Common myeloid progenitor, CD34-positive (primary cell): ENCODE results near the gene DTNBP1.

Experiments
- CTCF ChIA-PET: fragments of 350-600 bp; sonication (Branson Sonifier 250); formaldehyde crosslinking; loops from one replicate; lab custom pipeline; 2021; ENCODE audit warnings: antibody characterized with exemption; lab: Charles Lee
- POLR2A ChIA-PET: fragments of 350-600 bp; sonication (Branson Sonifier 250); formaldehyde crosslinking; loops from one replicate; lab custom pipeline; 2021; ENCODE audit warnings: antibody characterized with exemption; lab: Charles Lee
- DNase-seq, 3 donors: peaks; one replicate each; pipeline versions ENCODE4 v3.0.0 to v3.0.0-alpha.2; 2013
- H3K27ac ChIP-seq, 2 experiments: 1 replicate in 1 of 2; 2 replicates in 1 of 2; pipeline ENCODE4 v1.7.0; 2013; ENCODE audit warnings: inconsistent platforms in 2 of 2, low read length in 2 of 2, mild to moderate bottlenecking in 2 of 2, low read depth in 1 of 2, moderate library complexity in 1 of 2; ENCODE audit not compliant: severe bottlenecking in 2 of 2, insufficient read depth in 1 of 2, poor library complexity in 1 of 2
- H3K27me3 ChIP-seq, 5 experiments: replicated peaks in 2 of 5; 1 replicate in 3 of 5; 2 replicates in 2 of 5; pipeline versions ENCODE4 v1.6.1 to v1.7.0; 2013; ENCODE audit warnings: low read length in 4 of 5, mild to moderate bottlenecking in 2 of 5, moderate library complexity in 2 of 5, inconsistent platforms in 1 of 5; ENCODE audit not compliant: insufficient read depth in 5 of 5, control insufficient read depth in 4 of 5
- H3K36me3 ChIP-seq, 4 experiments: 1 replicate in 2 of 4; 2 replicates in 2 of 4; pipeline versions ENCODE4 v1.6.1 to v1.7.0; 2013; ENCODE audit warnings: low read length in 3 of 4, control low read depth in 1 of 4, mild to moderate bottlenecking in 1 of 4; ENCODE audit not compliant: control insufficient read depth in 4 of 4, insufficient read depth in 4 of 4
- H3K4me1 ChIP-seq, 4 experiments: 1 replicate in 3 of 4; 2 replicates in 1 of 4; pipeline versions ENCODE4 v1.6.1 to v1.7.1; 2013; ENCODE audit warnings: low read length in 3 of 4, mild to moderate bottlenecking in 3 of 4, control low read depth in 1 of 4, inconsistent platforms in 1 of 4, moderate library complexity in 1 of 4; ENCODE audit not compliant: control insufficient read depth in 4 of 4, insufficient read depth in 4 of 4; ENCODE audit errors: control extremely low read depth in 1 of 4
- H3K4me3 ChIP-seq, 7 experiments: 1 replicate in 4 of 7; 2 replicates in 3 of 7; pipeline versions ENCODE4 v1.5.1 to v1.7.0; 2013; ENCODE audit warnings: mild to moderate bottlenecking in 7 of 7, low read length in 6 of 7, moderate library complexity in 6 of 7, inconsistent platforms in 2 of 7, low read depth in 2 of 7, control low read depth in 1 of 7; ENCODE audit not compliant: insufficient read depth in 4 of 7, control insufficient read depth in 1 of 7; ENCODE audit errors: extremely low read depth in 1 of 7
- H3K9me3 ChIP-seq, 5 experiments: 1 replicate in 4 of 5; 2 replicates in 1 of 5; pipeline versions ENCODE4 v1.6.1 to v1.7.1; 2013; ENCODE audit warnings: low read length in 4 of 5, mild to moderate bottlenecking in 2 of 5, inconsistent platforms in 1 of 5, low read depth in 1 of 5, moderate library complexity in 1 of 5; ENCODE audit not compliant: control insufficient read depth in 4 of 5, insufficient read depth in 2 of 5; ENCODE audit errors: control extremely low read depth in 1 of 5
- WGBS: methylation state at CpG from one replicate; pipeline ENCODE4 v1.1.5; 2013; ENCODE audit not compliant: insufficient coverage; 5-methylcytosine and 5-hydroxymethylcytosine counted together

DTNBP1 gene

GRCh38 chr6:15644904-15645303 is 17.9 kb downstream of the DTNBP1 start:
- H3K9me3 ChIP-seq = peaks cover 14 to 79% (median 23%) of the 10 kb centered on the region in 5 experiments
- no CpG with 5 or more reads among the region's 1 CpG for WGBS
- H3K27me3 ChIP-seq = no peaks in the 10 kb centered on the region
- peaks cover 22 to 92% (median 34%) of the 10 kb centered on the region in 4 experiments for H3K36me3 ChIP-seq
- H3K27ac ChIP-seq = no peak overlapping the region
- no peak for DNase-seq
- H3K4me3 ChIP-seq = no peak overlapping the region
- no peaks in the 10 kb centered on the region for H3K4me1 ChIP-seq
- POLR2A ChIA-PET = no interaction called here
- CTCF ChIA-PET = interaction anchor here (0.9 kb wide), 1 partner anchor 14 kb away, joined by 3 read pairs; no protein-coding TSS in a partner anchor

- peak in 2 of 3 donors; percentile 54 to 68 for DNase-seq
- H3K9me3 ChIP-seq = peaks cover 14 to 87% (median 25%) of the 10 kb centered on the region in 5 experiments
- 100% methylated on average over 2 of the region's 2 CpGs for WGBS
- no peak overlapping the region for H3K27ac ChIP-seq
- ChIA-PET POLR2A (no interaction called here), CTCF (interaction anchor here (1.3 to 1.8 kb wide), 3 partner anchors 9 to 20 kb away, joined by 3 to 4 read pairs (median 3); no protein-coding TSS in a partner anchor)
- no peak overlapping the region for H3K4me3 ChIP-seq
- H3K27me3 ChIP-seq = no peaks in the 10 kb centered on the region
- H3K4me1 ChIP-seq = no peaks in the 10 kb centered on the region
- H3K36me3 ChIP-seq = peaks cover 19 to 92% (median 34%) of the 10 kb centered on the region in 4 experiments
These were observed 19.3 kb downstream of the DTNBP1 start for GRCh38 chr6:15643542-15643941.

- POLR2A ChIA-PET = no interaction called here
These were observed 20.6 kb downstream of the DTNBP1 start for GRCh38 chr6:15642276-15642675.

GRCh38 chr6:15638373-15638772 is 24.5 kb downstream of the DTNBP1 start:
- Histone ChIP-seq H3K4me3 (no peak overlapping the region), H3K9me3 (peaks cover 3 to 41% (median 15%) of the 10 kb centered on the region in 5 experiments), H3K4me1 (no peaks in the 10 kb centered on the region), H3K27me3 (no peaks in the 10 kb centered on the region), H3K36me3 (peaks cover 16 to 72% (median 38%) of the 10 kb centered on the region in 4 experiments), H3K27ac (no peak overlapping the region)
- DNase-seq = no peak
- CTCF ChIA-PET = interaction anchor here (1.2 kb wide), 1 partner anchor 14 kb away, joined by 6 read pairs; no protein-coding TSS in a partner anchor
- POLR2A ChIA-PET = no interaction called here

More at GRCh38 chr6:15642276-15642675, 20.6 kb downstream of the DTNBP1 start:
- Histone ChIP-seq H3K36me3 (peaks cover 15 to 90% (median 35%) of the 10 kb centered on the region in 4 experiments), H3K9me3 (peaks cover 12 to 75% (median 23%) of the 10 kb centered on the region in 5 experiments), H3K4me3 (no peak overlapping the region), H3K4me1 (no peaks in the 10 kb centered on the region), H3K27me3 (no peaks in the 10 kb centered on the region), H3K27ac (no peak overlapping the region)
- DNase-seq = no peak
- CTCF ChIA-PET = interaction anchor here (1.4 to 1.8 kb wide), 2 partner anchors 11 to 21 kb away, joined by 3 to 4 read pairs; no protein-coding TSS in a partner anchor
- WGBS = 100% methylated on average over 3 of the region's 4 CpGs

- H3K4me1 ChIP-seq = no peaks in the 10 kb centered on the region
- H3K36me3 ChIP-seq = peaks cover 3 to 19% (median 13%) of the 10 kb centered on the region in 4 experiments
- H3K27me3 ChIP-seq = no peaks in the 10 kb centered on the region
- POLR2A ChIA-PET = interaction anchor here (0.6 kb wide), 1 partner anchor 1355 kb away, joined by 3 read pairs; no protein-coding TSS in a partner anchor
- H3K4me3 ChIP-seq = no peak overlapping the region
- DNase-seq = no peak
- CTCF ChIA-PET = interaction anchor here (1.2 to 1.8 kb wide), 2 partner anchors 11 to 22 kb away, joined by 3 to 4 read pairs; no protein-coding TSS in a partner anchor
- 86% methylated on average over 1 of the region's 2 CpGs for WGBS
- H3K9me3 ChIP-seq = no peaks in the 10 kb centered on the region
- H3K27ac ChIP-seq = no peak overlapping the region
These were observed 31.4 kb downstream of the DTNBP1 start for GRCh38 chr6:15631432-15631831.

- Histone ChIP-seq H3K27ac (no peak overlapping the region), H3K27me3 (no peaks in the 10 kb centered on the region), H3K4me3 (no peak overlapping the region), H3K9me3 (no peaks in the 10 kb centered on the region), H3K36me3 (peaks cover 2 to 22% (median 15%) of the 10 kb centered on the region in 4 experiments), H3K4me1 (no peaks in the 10 kb centered on the region)
- ChIA-PET CTCF (interaction anchor here (0.7 to 1.8 kb wide), 3 partner anchors 12 to 23 kb away, joined by 3 to 4 read pairs (median 3); no protein-coding TSS in a partner anchor), POLR2A (no interaction called here)
- DNase-seq = no peak
- WGBS = 100% methylated on average over 1 of the region's 1 CpG
These were observed 32.6 kb downstream of the DTNBP1 start for GRCh38 chr6:15630202-15630601.

- Histone ChIP-seq H3K4me1 (no peaks in the 10 kb centered on the region), H3K27me3 (no peaks in the 10 kb centered on the region), H3K9me3 (no peaks in the 10 kb centered on the region), H3K4me3 (no peak overlapping the region), H3K27ac (no peak overlapping the region), H3K36me3 (peaks cover 2 to 22% (median 15%) of the 10 kb centered on the region in 4 experiments)
- POLR2A ChIA-PET = no interaction called here
- DNase-seq = no peak
- CTCF ChIA-PET = interaction anchor here (0.8 kb wide), 1 partner anchor 110 kb away, joined by 3 read pairs; no protein-coding TSS in a partner anchor
These were observed 33.3 kb downstream of the DTNBP1 start for GRCh38 chr6:15629487-15629886.
